Activated CD8-positive, alpha-beta memory T cell treated with anti-CD3 and anti-CD28 coated beads for 48 hours (primary cell): Measurements from ENCODE around the gene CBR3.

Source experiments
- DNase-seq, 3 experiments: peaks; one replicate each; pipeline ENCODE4 v3.0.0-alpha.2; 2020; ENCODE audit warnings: low read depth in 2 of 3, low spot score in 2 of 3

The CBR3 gene

DNA sequence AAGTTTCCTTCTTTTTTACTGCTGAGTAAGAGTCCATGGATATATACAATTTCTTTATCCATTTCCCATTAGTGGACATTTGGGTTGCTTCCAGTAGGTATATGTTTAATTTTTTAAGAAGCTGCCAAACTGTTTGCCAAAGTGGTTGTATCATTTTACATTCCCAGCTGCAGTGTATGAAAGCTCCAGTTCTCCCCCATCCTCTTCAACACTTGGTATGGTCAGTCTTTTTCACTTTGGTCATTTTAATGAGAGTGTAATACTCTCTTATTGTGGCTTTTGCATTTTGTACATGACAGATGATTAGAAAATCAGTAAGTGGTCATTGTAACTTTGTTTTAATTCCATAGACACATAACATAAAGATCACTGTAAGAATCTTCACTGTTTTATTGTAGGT lies 44.3 kb downstream of the CBR3 start:
- no peak for DNase-seq

DNA sequence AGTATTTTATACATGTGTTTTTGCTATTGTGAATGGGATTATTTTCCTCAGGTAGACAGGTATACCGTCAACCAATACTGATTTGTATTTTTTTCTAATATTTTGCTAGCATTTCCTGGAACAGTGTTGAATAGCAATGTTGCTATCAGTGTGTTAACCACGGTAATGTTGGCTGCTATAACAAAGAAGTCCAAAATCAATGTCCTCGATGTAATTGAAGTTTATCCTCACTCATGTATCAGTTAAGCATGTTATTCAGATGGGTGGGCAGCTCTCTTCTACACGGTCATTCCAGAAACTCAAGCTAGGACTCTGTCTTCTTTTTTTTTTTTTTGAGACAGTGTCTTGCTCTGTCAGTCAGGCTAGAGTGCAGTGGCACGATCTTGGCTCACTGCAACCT lies 46.1 kb downstream of the CBR3 start:
- DNase-seq, result no peak

DNA sequence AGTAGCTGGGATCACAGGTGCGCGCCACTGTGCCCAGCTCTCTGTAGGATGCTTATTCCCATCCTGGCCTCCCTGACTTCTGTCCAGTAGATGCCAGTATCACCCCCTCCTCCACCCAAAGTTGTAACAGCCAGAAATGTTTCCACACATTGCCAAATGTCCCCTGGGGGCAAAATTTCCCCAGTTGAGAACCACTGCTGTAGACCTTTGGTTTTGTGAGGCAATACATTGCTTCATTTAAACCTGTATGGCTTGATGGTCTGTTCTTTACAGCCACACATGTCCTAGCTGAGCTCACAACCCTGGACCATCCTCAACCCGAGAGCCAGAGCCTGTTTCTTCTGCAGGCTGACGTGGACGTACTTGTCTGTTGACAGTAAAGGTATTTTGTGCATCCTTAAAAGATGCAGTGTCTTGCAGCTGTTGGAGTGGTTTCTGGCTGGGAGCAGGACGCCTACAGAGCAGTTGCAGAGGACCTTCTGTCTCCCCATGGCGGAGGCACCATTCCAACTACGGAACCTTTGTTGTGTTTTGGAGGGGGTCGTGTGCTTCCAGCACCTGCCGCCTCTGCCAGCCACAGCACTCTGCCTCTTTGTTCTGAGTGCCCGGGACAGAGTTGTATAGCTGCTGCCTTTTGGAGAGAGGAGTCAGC lies 48.4 kb downstream of the CBR3 start:
- DNase-seq, result no peak

DNA sequence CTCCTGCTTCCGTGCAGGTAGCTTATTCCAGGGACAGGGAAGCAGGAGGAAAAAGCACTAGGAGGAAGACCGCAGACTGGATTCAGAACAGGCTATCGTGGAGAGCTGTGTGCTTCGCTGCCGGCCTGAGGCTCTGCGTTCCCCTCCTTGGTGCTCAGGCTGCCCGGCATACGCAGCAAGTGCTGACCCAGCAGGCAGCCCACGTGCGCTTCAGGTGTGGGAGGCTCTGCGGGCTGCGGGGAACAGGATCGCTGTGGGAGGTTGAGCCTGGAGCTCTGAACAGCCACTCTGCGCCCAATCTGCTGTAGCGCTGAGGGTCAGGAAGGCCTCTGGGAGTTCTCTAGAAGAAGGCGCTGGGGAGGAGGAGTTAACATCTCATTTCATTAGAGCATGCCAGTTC lies 49.7 kb downstream of the CBR3 start:
- DNase-seq, result no peak

DNA sequence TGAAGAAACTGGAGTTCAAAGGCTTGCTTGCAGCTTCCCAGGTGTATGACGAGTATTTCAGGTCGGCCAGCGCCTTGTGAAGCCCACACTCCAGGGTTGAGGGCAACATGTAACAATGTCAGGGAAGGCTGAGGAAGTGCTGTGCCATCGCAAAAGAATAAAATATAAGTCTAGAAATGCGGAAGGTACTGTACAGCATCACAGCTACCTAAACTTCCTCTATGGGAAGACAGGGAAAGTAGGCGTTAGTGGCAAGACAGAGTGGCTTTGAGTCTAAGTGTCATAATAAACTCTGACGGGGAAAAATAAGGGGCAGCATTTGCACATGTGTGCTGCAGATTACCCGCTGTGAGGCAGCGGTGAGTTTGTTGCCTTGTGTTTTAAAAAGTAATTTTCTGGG lies 50.6 kb downstream of the CBR3 start:
- no peak for DNase-seq

DNA sequence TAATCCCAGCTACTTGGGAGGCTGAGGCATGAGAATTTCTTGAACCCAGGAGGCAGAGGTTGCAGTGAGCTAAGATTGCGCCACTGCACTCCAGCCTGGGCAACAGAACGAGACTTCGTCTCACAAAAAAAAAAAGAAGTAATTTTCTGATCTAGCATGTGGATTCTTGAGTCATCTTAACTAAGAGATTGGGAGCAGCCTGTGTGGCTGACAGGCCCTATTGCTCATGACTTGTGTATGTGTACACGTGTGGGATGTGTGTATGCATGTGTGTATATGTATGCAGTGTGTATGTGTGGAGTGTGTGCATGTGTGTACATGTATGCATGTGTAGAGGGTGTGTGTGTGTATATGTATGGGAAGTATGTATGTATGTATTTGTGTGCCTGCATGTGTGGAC lies 51.2 kb downstream of the CBR3 start:
- no peak for DNase-seq

DNA sequence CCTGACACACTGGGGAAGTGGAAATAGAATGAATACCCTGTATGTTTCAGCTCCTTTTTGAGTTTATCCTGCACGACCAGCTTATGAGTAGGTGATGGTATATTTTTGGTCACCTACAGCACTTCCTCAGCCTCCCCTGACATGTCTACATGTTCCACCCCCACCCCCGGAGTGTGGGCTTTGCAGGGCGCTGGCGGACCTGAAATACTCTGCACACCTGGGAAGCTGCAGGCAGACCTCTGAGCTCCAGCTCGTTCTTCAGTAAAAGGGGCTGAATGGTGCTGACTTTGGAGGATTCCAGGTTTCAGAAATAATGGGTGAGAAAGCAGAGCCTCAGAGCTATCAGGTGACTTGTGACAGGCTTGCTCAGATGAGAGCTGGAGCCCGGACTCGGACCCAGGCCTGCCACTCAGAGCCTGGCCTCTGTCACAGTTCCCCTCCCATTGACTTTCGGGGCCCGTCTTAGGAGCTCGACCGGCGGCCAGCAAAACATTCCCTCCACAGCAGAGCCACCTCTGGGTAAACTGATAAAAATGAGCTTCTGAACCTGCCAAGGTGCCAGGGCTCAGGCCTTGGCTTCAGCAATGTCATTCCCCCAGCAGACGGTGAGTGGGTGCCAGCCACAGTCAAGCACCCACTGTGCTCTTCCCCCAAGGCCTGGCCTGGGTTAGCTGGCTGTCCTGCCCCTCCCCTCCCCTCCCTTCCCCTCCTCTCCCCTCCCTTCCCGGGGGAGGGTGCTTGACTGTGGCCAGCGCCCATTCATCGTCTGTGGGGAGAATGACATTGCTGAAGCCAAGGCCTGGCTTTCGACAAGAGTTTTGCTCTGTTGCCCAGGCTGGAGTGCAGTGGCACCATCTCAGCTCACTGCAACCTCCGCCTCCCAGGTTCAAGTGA lies 51.9 kb downstream of the CBR3 start:
- no peak for DNase-seq

DNA sequence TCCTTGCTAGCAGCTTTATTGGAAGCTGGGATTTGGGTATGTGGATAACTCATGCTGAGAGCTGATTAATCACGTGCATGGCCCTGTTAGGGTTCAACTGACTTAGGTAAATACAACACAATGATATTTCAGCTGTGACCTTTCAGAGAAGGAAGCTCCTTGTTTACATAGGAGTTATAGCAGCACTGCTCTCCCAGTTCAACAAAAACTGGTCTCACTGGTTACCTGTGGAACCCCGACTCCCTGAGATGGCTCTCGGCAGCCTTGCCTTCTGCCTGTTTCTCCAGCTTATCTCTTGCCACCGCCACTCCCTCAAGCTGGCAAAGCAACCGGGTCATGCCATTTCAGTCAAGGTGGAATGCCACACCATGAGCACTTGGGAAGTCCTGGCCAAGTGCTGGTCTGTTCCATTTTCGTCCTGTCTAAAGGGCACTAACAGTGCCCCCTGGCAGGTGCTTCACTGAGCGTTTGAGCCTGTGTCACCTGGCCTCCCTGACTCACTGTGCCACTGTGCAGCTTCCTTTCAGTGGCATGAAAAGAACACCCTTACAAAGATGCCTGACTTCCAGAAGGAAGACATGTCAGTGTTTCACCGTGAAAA lies 53.3 kb downstream of the CBR3 start:
- DNase-seq, result no peak

DNA sequence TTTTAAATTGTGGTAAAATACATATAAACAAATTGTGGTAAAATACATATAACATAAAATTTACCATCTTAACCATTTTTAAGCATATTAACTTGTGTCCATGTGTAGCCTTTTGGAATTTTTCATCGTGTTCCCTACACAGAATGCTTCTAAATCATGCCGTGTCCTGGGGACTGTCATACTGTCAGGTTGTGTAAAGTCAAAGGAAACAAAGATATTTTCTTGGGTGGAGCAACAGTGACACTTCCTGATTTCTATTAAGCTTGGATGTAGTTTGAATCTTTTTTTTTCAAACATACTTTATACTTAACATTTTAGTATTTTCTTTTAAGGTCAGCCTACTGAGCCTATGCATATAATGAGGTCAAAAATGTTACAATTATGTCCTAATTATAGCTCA lies 54.1 kb downstream of the CBR3 start:
- DNase-seq, result no peak

DNA sequence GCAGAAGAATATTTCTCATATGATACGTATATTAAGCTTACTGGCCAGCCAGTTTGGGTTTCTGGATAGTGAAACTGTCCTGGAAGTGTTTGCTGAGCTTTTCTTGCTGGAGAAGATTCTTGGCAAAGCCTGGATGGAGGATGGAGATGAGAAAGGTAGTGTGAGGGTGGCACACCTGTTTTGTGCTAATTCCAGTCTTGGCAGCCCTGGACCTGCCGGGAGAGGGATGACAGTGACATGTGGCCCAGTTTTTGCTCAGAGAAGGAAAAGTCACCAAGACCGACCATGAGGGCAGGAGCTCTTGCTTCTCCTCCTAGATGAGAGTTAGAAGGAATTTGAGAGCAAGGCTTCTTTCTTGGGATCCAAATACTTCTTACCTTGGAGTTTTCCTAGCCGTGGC lies 55.9 kb downstream of the CBR3 start:
- DNase-seq, result no peak

DNA sequence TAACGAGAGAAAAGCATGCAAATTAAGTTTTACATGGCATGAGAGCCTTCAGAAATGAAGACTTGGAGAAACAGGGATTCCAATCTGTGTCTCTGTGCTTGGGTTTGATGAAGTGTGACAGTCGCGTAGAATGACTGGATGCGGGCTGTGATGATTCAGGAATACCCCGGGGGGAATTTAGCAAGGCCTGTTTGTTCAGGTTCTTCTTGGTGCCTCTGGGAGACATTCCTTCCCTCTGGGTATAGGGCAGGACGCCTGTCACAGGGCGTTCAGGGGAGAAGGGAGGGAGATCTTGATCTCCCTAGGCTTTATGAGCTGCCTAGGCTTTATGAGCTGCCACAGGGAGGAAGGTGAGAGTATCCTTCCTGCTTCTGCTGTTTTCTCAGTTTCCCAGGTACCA lies 58.3 kb downstream of the CBR3 start:
- DNase-seq, result no peak

DNA sequence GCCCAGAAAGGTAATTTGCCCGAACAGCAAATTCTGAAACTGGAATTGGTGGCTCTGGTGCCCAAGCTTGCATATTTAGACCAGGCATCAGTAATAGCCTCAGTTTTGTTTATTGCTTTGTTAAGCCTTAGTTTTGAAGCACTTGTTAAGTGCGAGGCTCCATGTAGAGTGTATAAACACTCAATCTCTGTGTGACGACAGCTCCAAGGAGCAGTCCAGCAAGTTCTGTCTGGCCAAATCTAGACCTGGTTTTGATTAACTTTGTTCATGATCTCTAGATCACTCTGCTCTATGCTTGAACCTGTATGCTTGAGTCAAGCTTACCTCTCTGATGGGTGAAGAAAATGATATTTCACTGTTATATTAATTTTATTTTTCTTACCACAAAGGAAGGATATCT lies 59.1 kb downstream of the CBR3 start:
- no peak for DNase-seq

DNA sequence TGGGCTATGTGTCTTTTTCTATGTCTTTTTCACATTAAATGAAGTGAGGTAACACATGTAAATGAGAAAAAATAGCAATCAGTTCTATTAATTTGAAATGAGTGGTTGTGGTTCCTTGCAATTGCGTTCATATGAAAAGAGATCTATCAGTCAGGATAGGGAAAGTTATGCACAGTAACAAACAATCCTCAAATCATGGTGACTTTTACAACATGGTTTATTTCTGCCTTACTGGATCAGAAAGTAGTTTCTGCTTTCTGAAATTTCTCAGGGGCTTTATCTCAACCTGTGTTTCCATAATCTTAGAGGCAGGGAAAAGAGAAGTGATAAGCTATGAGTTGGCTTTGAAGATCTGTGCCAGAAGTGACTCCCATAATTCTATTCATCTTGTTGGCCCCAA lies 60.7 kb downstream of the CBR3 start:
- no peak for DNase-seq
